Measurements from ENCODE around the gene CAPS.

CAPS gene

DNA sequence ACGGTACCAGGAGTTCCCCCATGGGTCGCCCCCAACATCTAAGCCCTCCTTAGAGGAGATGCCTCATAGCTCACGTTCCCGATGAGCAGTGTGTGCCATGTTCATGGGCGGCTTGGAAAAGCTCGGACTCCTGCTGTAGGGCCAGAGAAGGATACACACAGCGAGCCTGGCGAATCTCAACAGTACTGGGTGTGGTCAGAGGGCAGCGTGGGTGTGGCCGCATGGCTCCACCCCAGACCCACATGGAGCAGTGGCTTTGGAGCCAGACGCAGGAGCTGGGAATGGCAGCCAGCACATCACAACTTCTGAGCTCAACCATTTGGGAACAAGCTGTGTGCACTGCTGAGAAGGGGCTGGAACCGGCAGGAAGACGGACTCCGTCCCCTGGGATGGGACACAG, 15.6 kb downstream of the CAPS start:
- no peak for DNase-seq (ENCODE audit: low read depth)
- H3K4me3 ChIP-seq (ENCODE audit: low read depth, low read length): no peak overlapping the region

GRCh38 chr19:5931251-5931650, 17.2 kb downstream of the CAPS start:
- no peak overlapping the region for H3K4me3 ChIP-seq (ENCODE audit: low read depth, low read length)
- no peak for DNase-seq (ENCODE audit: low read depth)

GRCh38 chr19:5932146-5932545, 18.1 kb downstream of the CAPS start:
- DNase-seq (ENCODE audit: low read depth): no peak
- H3K4me3 ChIP-seq (ENCODE audit: low read depth, low read length): no peak overlapping the region

GRCh38 chr19:5932609-5933262, 18.7 kb downstream of the CAPS start:
- no peak for DNase-seq (ENCODE audit: low read depth)
- H3K4me3 ChIP-seq (ENCODE audit: low read depth, low read length): no peak overlapping the region

DNA sequence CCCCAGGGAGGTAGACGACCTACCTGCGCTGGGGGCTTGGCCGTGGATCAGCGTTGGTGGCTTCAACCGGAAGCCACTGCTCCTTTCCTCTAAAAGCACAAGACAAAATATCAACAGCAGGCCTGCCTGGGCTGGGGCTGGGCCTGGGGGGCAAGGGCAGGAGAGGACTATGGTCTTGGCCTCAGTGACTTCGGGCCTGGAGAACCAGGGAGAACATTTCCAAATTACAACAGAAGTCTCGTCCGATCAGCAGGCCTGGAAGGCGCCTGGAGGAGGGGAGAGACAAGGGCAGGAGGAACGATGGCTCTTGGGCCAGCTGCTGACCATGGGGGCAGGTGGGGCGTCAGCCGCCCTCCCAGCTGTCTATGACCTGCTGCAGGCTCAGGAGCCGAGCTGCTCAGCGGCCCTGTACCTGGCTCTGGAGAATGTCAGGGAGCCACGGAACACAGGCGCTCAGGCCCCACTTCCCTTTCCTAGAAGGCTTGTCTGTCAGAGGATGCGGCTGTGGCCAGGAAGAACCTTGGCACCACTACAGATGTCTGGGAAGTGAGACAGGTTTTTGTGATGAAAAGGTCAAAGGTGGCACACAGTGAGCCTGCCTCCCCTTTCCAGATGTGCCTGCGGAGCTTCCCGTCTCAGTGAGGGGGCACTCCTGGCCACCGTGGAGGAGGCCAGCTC, 19.5 kb downstream of the CAPS start:
- DNase-seq (ENCODE audit: low read depth): no peak

DNA sequence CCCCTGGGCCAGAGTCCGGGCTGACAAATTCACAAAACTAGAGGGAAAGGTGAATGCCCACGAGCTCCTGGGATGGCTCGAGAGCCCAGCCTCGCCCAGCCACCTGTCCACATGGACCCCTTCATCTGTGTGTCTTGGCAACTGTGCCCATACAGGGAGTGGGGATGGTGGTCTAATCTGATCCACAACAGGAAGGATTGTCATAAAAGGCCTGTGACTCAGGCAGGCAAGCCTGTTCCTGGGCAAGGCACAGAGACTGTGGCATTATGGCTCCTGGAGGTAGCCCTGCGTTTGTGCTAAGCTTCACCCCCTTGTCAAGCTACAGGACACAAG, 20.0 kb downstream of the CAPS start:
- H3K4me3 ChIP-seq (ENCODE audit: low read depth, low read length): no peak overlapping the region
- no peak for DNase-seq (ENCODE audit: low read depth)

More for the DNA sequence above, 19.5 kb downstream of the CAPS start:
- H3K4me3 ChIP-seq (ENCODE audit: low read depth, low read length): no peak overlapping the region

DNA sequence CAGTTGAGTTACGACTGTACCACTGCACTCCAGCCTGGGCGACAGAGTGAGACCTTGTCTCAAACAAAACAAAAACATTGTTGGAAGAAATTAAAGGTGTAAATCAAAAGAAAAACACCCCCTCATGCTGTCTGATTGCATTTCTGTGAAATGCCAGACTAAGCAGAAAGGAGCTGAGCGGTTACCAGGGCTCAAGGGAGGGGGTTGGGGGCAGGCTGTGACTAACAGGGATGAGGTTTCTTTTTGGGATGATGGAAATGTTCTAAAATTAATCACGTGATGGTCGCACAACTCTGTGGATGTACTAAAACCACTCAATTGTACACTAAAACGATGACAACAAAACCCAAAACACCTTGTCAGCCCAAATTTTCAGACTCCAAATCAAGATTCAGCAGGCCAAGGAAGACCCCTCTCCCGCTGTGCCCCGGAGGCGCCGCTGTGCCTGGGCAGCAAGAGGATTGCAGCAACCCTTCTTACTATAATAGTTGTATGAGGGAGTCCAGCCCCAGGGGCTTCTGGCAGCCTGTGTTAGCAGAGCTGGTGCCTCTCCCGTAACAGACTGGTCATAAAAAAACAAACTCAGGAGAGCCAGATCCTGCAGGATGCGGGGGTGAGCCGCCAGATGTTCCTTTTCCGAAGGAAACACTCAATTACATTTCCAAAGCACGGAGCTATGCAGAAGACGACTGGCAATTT, 20.9 kb downstream of the CAPS start:
- DNase-seq (ENCODE audit: low read depth): peak; percentile 60
- no peak overlapping the region for H3K4me3 ChIP-seq (ENCODE audit: low read depth, low read length)

DNA sequence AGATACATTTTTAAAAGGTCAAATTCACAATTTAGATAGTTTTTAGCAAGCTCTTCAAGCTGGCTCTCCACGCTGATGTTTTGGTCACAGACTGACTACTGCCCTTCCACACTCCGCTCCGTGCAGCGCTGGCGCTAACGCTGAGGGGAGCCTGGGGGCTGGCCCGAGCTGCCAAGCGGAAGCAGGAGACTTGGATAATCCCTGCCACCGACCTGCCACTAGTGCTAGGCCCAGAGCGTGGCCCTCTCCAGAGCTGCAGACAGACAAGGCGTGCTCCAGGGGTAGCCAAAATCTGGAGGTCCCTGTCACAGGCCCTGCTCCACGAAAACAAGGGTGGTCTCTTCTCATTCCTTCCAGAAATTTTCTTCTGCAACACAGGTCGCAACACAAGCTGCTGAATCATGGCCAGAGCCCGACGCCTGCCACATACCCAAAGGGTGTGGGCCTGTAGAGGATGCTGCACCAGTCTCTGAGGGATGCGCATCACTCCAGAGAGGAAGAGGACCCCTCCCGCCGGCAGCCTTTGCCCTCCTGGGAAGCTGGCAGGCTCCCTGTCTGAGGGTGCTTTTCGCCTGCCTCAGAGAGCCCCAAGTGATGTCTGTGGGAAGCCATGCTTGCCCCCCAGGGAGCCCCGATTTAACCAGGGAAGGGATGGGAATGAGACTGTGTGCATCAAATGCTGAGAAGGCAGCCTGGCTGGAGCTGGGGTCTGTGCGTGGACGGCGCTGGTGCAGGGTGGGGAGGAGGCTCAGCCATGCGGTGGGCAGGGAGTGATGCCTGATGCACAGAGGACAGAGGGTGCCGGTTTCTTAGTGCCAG, 21.6 kb downstream of the CAPS start:
- DNase-seq (ENCODE audit: low read depth): no peak
- H3K4me3 ChIP-seq (ENCODE audit: low read depth, low read length): no peak overlapping the region

GRCh38 chr19:5936292-5936592, 22.2 kb downstream of the CAPS start:
- H3K4me3 ChIP-seq (ENCODE audit: low read depth, low read length): no peak overlapping the region
- no peak for DNase-seq (ENCODE audit: low read depth)

GRCh38 chr19:5937550-5937949, 23.5 kb downstream of the CAPS start:
- DNase-seq (ENCODE audit: low read depth): no peak
- no peak overlapping the region for H3K4me3 ChIP-seq (ENCODE audit: low read depth, low read length)

DNA sequence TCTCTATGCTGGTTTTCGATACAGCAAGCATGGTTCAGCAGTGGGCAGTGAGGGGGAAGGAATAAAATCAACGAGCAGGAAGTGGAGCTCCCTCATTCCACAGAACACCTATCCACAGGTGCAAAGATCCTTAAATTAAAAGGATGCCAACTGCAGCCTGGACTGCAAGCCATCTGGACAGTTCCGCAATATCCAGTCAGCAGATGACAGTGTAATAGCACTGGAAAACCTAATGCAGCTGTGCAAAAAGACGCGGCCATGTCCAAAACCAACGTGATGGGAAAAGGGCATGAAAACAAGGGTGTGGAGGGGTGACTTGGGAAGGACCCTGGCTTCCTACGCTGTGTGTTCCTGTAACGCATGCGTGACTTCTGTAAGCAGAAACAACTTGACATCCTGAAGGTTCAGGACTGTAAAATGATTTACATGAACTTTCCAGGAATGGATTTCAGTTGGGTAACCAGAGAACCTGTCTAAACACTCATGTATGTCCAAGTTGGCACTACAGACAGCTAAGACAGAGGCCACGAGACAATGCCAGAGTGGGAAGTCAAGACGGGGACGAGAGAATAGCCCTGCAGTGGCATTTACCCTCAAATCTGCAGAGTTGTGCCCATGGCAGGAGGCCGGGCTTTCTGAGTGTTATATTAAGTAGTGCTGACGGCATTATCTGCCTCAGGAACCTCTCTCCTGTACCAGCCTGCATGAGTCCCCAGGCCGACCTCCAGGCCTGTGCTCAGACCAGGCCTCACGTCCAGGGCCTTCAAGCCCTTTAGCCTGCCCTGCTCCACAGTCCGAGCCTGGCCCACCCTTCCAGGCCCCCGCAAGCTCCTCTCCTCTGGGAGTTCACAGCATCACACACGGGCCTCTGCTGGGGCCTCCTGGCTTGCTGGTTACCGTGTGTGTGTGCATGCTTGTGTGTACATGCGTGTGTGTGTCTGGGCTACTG, 26.5 kb downstream of the CAPS start:
- no peak overlapping the region for H3K4me3 ChIP-seq (ENCODE audit: low read depth, low read length)
- DNase-seq (ENCODE audit: low read depth): no peak

- DNase-seq (ENCODE audit: low read depth): no peak
Measured at GRCh38 chr19:5941673-5942072, 27.6 kb downstream of the CAPS start.

DNA sequence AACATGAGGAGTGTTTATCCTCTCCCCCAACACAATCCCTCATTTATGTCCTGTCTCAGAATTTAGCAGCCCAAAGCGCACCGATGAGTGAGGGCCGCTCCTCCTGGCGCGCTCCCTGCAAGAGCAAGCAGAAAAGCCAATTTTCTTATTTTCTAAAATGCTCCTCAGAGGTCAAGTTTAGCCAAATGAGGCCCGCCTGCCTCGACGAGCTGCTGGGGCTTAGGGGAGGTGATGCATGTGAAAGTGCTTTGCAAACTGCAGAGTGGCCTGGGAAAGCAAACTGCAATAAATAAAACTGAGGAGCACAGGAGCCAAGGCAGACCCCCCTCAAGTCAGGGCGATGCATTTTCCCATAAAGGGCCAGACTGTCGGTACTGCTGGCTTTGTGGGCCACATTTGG, 29.0 kb downstream of the CAPS start:
- H3K4me3 ChIP-seq (ENCODE audit: low read depth, low read length): no peak overlapping the region
- no peak for DNase-seq (ENCODE audit: low read depth)

More at GRCh38 chr19:5941673-5942072, 27.6 kb downstream of the CAPS start:
- no peak overlapping the region for H3K4me3 ChIP-seq (ENCODE audit: low read depth, low read length)

DNA sequence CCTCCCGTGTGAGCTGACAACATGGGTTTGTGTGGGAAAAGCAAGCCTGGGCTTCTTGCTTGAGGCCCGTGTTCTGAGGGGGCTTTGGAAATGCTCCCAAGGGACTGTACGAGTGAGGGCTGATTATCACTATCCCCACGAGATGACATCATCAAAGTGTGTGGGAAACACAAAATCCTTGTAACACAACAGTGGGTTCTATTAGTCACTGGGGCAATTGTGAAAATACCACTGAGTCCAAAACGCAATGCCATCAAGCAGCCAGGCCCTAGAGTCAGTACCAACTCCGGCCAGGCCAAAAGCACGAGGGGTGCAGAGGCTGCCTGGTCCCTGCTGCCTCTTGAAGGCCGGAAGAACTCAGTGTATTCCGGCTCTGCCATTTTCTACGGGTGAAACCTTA, 29.6 kb downstream of the CAPS start:
- DNase-seq (ENCODE audit: low read depth): peak; percentile 72

DNA sequence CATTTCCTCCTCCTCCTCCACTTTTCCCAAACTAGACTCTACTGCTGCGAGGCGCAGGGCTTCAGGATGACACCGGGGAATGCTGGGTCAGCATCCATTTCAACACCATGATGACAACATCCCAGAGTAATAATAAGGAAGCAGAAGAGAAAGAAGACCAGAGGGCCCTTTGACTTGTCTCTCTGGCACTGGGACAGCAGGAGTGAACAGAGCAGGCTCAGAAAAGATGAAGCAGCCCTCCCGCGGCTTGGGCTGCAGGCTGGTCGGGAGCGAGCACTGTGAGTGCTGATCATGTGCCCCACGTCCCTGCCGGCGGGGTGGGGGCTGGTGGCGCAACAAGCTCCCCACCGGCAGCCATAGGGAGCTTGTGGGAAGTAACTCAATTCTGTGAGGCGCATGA, 33.4 kb downstream of the CAPS start:
- DNase-seq (ENCODE audit: low read depth): peak; percentile 72
- H3K4me3 ChIP-seq (ENCODE audit: low read depth, low read length): no peak overlapping the region

More for the DNA sequence above, 29.6 kb downstream of the CAPS start:
- H3K4me3 ChIP-seq (ENCODE audit: low read depth, low read length): no peak overlapping the region

DNA sequence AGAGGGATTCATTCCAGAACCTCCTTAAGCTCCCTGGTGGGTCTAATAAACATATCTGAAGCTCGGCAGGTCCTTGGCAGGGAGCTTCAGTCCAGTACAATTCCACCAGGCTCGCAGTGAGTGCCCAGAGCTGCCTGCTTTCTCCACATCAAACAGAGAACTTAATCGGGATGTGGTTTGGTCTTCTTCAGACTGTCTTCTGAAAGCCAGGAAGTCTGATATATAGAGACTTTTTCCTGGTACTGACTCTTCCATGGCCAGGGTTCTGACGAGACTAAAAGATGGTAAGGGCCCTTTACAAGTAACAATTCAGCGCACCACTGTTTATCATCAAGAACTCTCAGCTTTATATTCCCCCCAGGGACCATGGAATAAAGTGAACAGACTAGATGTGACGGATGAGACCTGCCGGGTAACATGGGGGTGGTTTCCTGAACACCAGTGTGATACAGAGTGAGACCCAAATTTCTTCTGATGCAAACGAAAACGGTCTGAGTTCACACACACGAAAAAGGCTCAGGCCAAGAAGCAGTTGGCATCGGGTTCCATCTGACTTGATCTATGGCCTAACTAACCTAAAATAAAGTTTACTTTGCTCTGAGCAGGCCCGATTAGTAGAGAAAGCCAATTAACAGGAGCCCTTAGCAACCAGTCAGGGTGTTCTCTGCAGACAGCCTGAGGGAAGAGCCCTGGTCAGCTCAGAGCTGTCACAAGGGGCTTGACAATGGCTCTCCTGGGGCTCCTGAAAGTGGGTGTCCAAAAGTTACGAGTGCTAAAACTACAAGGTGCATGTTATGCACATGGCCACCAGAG, 34.9 kb downstream of the CAPS start:
- H3K4me3 ChIP-seq (ENCODE audit: low read depth, low read length): no peak overlapping the region
- no peak for DNase-seq (ENCODE audit: low read depth)

GRCh38 chr19:5949792-5950305, 35.8 kb downstream of the CAPS start:
- H3K4me3 ChIP-seq (ENCODE audit: low read depth, low read length): no peak overlapping the region
- DNase-seq (ENCODE audit: low read depth): no peak

- no peak for DNase-seq (ENCODE audit: low read depth)
Measured at GRCh38 chr19:5950741-5951140, 36.7 kb downstream of the CAPS start.

More at GRCh38 chr19:5950741-5951140, 36.7 kb downstream of the CAPS start:
- H3K4me3 ChIP-seq (ENCODE audit: low read depth, low read length): no peak overlapping the region
